ENCODE measurements around the gene CPSF3.

GRCh38 chr2:9473308-9473984 is 50.0 kb downstream of the CPSF3 start:
- TF ChIP-seq EZH2 (IDR thresholded peaks at IDR 0.05; ENCODE audit: borderline replicate concordance, low read depth, low read length, poor library complexity, severe bottlenecking) (no peak), CTCF (conservative IDR thresholded peaks at IDR 0.05; ENCODE audit: low read depth, low read length) (no peak)
